Osteocyte (in vitro differentiated cells): Measurements from ENCODE around the gene CORO7. TPM values are rescaled to one million over a fixed set of nuclear protein-coding genes. Genes with fewer than 3 reads are reported as not detected.

Experiments used
- DNase-seq: peaks from one replicate; pipeline ENCODE4 v3.0.0; 2021; ENCODE audit warnings: mixed read lengths; ENCODE audit not compliant: unreplicated experiment; ENCODE audit errors: extremely low spot score
- H3K27ac Mint-ChIP-seq: one replicate; pipeline ENCODE4 v1.8.0; 2021; ENCODE audit warnings: mild to moderate bottlenecking, mixed read lengths; ENCODE audit not compliant: unreplicated experiment
- H3K27me3 Mint-ChIP-seq: one replicate; pipeline ENCODE4 v1.8.0; 2021; ENCODE audit warnings: mixed read lengths; ENCODE audit not compliant: unreplicated experiment
- H3K36me3 Mint-ChIP-seq: one replicate; pipeline ENCODE4 v1.8.0; 2021; ENCODE audit warnings: mixed read lengths; ENCODE audit not compliant: unreplicated experiment
- H3K4me1 Mint-ChIP-seq: one replicate; pipeline ENCODE4 v1.8.0; 2021; ENCODE audit warnings: mixed read lengths; ENCODE audit not compliant: unreplicated experiment
- H3K4me3 Mint-ChIP-seq: one replicate; pipeline ENCODE4 v1.8.0; 2021; ENCODE audit warnings: mild to moderate bottlenecking, moderate library complexity, mixed read lengths; ENCODE audit not compliant: unreplicated experiment
- H3K9me3 Mint-ChIP-seq: one replicate; pipeline ENCODE4 v1.8.0; 2021; ENCODE audit warnings: mixed read lengths; ENCODE audit not compliant: unreplicated experiment
- total RNA-seq: library from RNA; stranded (reverse); gene quantifications from 2 replicates; pipeline ENCODE4 v1.2.1, GENCODE V29; 2021
- TF ChIP-seq, protein P1 (sequence below): fragments of 200-600 bp; sonication (generic); IDR thresholded peaks from 2 replicates; pipeline ENCODE4 v1.5.0; 2021; ENCODE audit warnings: antibody characterized with exemption, mild to moderate bottlenecking, moderate library complexity

The CORO7 gene
- total RNA-seq, 1 donor from 2014 or later, result 40.1 TPM

DNA sequence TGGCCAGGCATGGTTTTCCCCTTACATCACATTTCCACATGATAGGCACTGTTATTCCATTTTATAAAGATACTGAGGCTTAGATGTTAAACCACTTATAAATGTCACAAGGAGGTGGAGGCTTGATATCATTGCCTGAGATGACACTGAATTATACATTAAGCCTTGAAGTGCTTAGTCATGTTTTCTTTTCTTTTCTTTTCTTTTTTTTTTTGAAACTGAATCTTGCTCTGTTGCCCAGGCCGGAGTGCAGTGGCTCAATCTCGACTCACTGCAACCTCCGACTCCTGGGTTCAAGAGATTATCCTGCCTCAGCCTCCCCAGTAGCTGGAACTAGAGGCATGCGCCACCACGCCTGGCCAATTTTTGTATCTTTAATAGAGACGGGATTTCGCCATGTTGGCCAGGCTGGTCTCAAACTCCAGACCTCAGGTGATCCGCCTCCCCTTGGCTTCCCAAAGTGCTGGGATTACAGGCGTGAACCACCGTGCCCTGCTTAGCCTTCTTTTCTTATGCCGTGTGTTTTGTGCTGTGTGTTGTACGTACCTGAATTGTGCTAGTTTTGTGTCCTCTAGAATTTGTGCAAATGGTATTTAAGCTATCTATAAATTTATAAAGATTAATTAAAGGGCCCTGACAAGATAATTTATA lies 10.5 kb upstream of the CORO7 start:
- H3K9me3 Mint-ChIP-seq, result no peaks in the 10 kb centered on the region
- DNase-seq, result no peak
- no peaks in the 10 kb centered on the region for H3K27me3 Mint-ChIP-seq
- H3K4me1 Mint-ChIP-seq, result peaks cover 20% of the 10 kb centered on the region
- no peaks in the 10 kb centered on the region for H3K36me3 Mint-ChIP-seq
- TF ChIP-seq, protein P1, sequence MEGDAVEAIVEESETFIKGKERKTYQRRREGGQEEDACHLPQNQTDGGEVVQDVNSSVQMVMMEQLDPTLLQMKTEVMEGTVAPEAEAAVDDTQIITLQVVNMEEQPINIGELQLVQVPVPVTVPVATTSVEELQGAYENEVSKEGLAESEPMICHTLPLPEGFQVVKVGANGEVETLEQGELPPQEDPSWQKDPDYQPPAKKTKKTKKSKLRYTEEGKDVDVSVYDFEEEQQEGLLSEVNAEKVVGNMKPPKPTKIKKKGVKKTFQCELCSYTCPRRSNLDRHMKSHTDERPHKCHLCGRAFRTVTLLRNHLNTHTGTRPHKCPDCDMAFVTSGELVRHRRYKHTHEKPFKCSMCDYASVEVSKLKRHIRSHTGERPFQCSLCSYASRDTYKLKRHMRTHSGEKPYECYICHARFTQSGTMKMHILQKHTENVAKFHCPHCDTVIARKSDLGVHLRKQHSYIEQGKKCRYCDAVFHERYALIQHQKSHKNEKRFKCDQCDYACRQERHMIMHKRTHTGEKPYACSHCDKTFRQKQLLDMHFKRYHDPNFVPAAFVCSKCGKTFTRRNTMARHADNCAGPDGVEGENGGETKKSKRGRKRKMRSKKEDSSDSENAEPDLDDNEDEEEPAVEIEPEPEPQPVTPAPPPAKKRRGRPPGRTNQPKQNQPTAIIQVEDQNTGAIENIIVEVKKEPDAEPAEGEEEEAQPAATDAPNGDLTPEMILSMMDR, result no peak
- H3K27ac Mint-ChIP-seq, result peak overlapping the region; percentile 100
- H3K4me3 Mint-ChIP-seq, result peak overlapping the region; percentile 91

DNA sequence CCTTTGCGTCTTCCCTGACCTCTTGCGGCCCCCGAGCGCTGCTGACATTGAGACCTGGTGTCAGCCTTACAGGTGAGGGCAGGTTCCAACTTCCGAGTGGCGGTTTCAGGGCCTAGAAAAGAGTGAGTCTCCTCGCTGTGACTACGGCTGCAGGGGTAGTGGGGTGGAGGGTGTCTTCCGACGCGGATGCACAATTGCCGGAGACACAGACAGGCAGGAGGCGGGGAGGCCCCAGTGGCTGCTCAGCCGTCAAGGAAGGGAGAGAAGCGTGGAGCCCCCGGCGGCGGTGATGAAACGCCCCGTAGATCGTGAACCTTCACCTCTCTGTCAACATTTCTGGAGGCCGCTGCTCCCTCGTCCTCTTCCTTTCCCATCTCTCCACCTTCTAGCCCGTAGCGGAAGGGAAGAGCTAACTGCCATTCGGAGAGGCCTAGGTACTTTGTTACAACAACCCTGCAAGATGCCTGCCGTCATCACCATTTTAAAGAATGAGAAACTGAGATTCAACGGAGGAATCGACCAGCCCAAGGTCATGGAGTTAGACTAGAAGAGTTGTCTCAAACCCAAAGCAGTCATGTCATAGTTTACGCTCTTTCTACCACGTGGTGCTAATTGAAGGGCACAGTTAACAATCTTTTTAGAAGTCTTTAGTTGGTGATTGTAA lies 9.8 kb upstream of the CORO7 start:
- Mint-ChIP-seq H3K36me3 (no peaks in the 10 kb centered on the region), H3K4me3 (peak overlapping the region; percentile 91), H3K27ac (peak overlapping the region; percentile 100), H3K4me1 (peaks cover 20% of the 10 kb centered on the region), H3K9me3 (no peaks in the 10 kb centered on the region), H3K27me3 (no peaks in the 10 kb centered on the region)
- TF ChIP-seq, protein P1, result no peak
- no peak for DNase-seq

DNA sequence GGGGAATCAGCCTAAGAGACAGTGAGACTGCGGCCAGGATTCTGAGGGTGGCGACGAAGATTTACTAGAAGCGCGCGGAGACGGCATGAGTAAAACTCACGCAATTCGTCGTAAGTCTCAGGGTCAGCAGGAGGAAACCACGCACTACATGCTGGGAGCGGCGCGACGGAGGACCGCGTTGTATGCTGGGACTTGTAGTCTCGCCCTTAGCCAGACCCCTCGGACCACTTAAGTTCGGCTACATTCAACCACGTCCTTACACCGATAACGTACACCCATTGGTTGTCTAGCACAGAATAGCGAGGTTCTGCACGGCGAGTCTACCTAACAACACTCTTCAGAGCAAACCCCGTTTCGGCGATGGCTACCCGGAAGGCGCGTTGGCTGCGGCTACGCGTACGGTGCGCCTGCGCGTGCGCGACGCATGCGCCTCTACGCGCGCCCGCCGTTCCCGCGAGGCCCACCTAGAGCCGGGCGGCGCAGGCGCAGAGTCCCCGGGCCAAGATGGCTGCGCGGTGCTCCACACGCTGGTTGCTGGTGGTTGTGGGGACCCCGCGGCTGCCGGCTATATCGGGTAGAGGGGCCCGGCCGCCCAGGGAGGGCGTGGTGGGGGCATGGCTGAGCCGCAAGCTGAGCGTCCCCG lies 9.1 kb upstream of the CORO7 start, which contains the start of gene DNAJA3:
DNAJA3 (plus strand) TSS at position 491 of the 643 bp plus-strand sequence; CDS start at position 505, 14 bp downstream.
- H3K4me3 Mint-ChIP-seq, result peak within 1 kb of the TSS; percentile 91
- no peaks in the 10 kb centered on the region for H3K9me3 Mint-ChIP-seq
- H3K27ac Mint-ChIP-seq, result peak within 1 kb of the TSS; percentile 100
- H3K4me1 Mint-ChIP-seq, result peaks cover 20% of the 10 kb centered on the region
- H3K27me3 Mint-ChIP-seq, result no peaks in the 10 kb centered on the region
- DNase-seq, result peak; percentile 97
- TF ChIP-seq, protein P1, result no peak
- no peaks in the 10 kb centered on the region for H3K36me3 Mint-ChIP-seq

DNA sequence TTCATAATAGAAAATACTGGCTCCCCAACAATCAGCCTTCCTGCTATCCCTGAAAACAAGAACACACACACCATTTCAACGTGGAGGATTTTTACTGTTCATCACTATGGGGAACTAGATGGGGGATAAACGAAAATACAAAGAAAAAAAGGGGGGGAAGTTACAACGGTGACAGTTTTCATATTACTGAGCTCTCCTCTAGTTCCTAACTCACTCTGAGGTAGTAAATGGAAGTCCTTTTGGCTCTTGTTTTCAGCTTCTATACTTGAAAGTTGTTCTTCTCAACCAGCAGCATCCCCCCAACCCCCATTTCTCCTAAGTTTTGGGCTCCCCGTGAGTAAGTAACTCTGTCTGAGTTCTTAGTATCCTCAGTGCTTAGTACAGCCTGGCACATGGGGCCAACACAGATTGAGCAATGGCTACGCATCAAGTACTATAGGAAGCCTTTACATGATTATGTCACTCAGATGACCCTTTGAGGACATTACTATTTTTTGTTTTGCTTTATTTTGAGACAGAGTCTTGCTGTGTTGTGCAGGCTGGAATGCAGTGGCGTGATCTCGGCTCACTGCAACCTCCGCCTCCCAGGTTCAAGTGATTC lies 4.2 kb upstream of the CORO7 start:
- Mint-ChIP-seq H3K4me3 (no peak overlapping the region), H3K27me3 (no peaks in the 10 kb centered on the region), H3K27ac (no peak overlapping the region), H3K36me3 (no peaks in the 10 kb centered on the region), H3K4me1 (peaks cover 9% of the 10 kb centered on the region), H3K9me3 (no peaks in the 10 kb centered on the region)
- TF ChIP-seq, protein P1, result no peak
- DNase-seq, result no peak
